Fibroblast of upper back skin (primary cell): ENCODE data around the gene VAX1.
"Not testable (repeated sequence)": the region's sequence is repeated elsewhere in the genome, so short reads cannot be mapped to it uniquely, and the experiment has no call there.

ENCODE experiments used
- DNase-seq: peaks from one replicate; pipeline ENCODE4 v3.0.0-alpha.2; 2013

VAX1 gene

GRCh38 chr10:117134306-117135025 is 3.6 kb downstream of the VAX1 start:
- DNase-seq = no peak

- no peak for DNase-seq
Observed at GRCh38 chr10:117134056-117134305, 4.1 kb downstream of the VAX1 start.

DNA sequence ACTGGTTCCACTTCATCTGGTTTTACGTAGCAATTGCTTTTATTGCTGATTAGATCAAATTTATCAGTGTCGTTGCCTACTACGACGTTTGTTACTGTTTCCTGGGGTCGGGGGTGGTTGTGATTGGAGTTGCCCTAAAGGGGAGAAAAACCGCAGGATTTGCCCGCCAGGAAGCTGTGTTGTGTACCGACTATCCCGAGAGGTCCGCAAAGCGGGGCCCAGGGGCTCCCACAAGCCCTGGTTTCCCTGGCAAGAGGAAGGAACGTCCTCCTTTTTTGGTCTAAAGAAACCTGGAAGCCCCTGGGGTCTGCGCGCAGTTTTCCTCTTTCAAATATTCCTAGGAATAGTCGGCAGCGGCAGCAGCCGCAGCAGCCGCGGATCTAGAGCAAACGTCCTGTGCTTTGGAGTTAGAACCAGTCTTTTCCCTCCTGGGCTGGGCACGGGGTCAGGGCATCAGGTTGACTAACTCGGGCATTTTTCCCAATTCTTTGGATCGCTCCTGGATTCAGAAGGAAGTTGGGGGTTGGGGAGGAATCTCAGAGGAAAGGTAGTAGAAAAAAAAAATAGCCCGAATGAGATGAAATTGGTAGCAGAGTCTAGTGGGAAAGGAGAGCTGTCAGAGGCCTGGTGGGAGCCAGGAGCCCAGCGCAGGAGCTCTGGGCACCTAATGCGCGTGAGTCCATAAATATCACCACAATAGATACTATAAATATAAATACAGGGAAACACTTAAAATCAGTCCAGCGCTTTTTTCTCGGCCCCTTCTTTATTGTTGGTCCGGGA is 4.6 kb downstream of the VAX1 start:
- DNase-seq = no peak

DNA sequence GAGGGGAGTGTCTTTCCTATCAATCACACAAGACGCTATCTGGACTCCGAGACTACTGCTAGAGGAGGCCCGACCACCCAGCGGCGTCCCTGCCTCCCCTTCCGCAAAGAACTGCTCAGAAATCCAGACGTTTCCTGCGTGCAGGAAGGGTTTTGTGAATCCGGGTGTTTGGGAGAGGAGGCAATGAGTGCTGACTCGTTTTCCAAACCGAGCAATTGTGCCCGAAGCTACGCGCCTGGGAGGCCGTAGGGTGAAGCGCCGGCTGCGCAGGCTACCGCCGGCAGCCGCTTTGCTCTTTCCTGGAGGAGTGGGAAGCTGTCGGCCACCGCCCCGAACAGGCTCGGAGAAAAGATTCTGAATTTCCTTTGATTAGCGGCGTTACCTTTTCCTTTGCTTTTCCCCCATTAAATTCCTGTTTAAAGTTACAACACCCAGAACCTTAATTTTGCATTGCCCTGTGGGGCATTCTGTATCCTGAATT is 5.3 kb downstream of the VAX1 start:
- DNase-seq = no peak

- DNase-seq = no peak
Observed at GRCh38 chr10:117131376-117132327, 6.4 kb downstream of the VAX1 start.

GRCh38 chr10:117130862-117131375 is 7.2 kb downstream of the VAX1 start:
- no peak for DNase-seq

DNA sequence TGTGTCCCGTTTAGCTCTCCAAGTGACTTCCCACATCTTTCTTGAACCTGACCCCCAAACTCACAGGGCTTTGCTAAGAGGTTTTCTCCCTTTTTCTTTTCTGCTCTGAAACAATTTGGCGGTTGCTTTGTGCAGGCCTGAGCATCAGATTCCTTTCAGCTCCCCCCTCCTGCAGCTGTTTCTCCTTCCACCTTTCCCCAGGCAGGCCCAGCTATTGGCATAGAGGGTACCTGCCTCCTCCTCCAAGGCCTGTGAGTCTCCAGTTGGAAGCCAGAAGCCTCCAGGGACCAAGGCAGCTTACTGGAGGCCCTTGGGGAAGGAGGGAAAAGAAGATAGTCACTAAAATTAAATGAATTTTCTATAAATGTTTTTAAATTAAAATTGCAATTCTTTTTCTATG is 7.7 kb downstream of the VAX1 start:
- DNase-seq = no peak

- DNase-seq = not testable (repeated sequence)
Observed at GRCh38 chr10:117126645-117127044, 11.4 kb downstream of the VAX1 start.

DNA sequence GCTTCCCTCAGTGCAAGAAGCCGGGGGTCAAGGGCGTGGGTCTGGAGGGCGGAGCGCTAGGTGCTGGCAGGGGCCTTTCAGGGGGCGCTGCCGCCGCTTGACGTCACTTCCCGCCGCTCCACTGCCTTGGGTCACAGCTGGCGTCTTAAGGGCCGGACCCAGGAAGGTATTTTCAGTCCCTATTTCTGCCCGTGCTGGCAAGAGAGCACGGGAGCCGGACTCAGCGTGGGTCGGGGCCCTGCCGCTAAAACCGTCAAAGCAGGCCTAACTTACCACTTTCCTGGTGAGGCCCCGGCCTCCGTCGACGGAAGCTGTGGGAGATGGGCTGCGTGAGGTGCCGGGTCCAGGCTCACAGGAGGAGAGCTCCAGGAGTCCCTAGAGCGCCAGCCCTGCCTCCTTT is 12.0 kb downstream of the VAX1 start:
- DNase-seq = no peak

DNA sequence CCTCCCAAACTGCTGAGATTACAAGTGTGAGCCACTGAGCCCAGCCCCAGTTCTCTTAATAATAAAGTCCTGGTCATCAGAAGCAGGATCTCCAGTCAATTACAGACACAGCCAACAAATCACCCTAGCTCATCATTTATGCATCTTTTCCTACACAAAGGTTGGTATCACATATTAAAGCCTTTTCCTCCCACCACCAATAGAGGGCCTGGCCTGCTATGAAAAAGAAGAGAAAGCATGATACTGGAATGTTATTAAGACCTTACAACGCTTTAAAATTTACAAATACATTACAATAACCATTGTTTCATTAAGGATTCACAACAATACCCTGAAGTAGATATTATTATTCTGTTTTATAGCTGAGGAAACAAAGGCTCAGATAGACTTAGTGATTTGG is 25.9 kb downstream of the VAX1 start:
- no peak for DNase-seq

- DNase-seq = no peak
Observed at GRCh38 chr10:117107238-117107637, 30.8 kb downstream of the VAX1 start.

DNA sequence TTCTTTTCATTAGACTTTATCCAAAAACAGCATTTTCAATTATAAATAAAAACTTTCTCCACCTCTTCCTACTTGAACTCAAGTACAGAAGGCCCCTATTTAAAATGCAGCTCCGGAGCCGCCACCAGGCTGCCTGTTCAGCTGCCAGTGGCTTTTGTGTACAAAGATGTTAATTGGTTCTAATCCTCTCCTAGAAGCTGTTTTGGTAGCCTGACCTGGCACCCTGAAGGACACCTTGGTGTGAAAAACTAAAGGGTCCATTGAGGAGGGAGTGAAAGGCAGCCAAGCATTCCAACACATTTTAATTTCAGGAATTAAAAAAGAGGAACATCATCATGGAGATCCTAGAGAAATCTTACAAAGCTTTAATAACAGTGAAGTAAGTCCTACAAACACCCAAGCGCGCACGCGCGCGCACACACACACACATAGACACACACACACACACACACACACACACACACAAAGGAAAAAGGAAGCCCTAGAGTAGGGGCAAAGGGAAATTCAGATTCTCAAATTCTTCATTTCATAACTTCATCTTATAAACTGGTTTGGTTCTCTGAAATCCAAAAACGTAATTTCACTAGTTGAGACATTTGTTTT is 41.4 kb downstream of the VAX1 start:
- DNase-seq = no peak

DNA sequence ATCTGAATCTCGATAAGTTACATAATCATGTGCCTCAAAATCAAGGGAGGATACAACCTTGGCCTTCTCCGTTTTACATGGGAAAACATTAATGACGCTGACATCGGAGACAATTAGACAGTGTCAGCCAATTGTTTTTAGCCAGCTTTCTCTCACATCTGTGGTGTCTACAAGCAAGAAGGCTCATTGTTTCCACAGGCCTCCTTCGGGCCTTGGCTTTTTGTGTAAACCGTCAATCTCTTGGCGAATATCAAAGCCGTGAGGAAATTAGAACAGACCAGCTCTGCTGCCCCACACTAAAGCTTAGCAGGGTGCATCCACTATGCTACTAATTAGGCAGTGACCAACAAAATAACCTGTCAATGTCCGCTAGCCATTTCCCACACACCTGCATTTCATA is 43.2 kb downstream of the VAX1 start:
- no peak for DNase-seq

DNA sequence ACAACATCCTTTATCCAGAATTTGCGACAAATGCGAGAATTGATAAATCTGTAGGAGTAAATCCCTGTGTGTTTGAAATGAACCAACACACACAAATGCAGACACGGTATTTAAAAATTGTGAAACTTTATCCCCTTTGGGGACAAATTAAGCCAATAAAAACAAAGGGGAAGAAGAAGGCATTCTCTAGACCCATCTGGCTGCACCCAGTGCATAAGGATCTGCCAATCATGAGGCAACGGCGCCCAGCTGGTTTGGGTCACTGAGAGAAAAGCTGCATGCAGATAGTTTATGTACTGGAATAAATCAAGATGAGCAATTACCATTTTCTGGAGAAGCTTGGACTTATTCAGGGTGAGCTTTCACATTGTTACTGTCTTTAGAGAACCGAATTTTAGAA is 45.7 kb downstream of the VAX1 start:
- no peak for DNase-seq

- no peak for DNase-seq
Observed at GRCh38 chr10:117090834-117091233, 47.2 kb downstream of the VAX1 start.

- DNase-seq = no peak
Observed at GRCh38 chr10:117087521-117087920, 50.5 kb downstream of the VAX1 start.

DNA sequence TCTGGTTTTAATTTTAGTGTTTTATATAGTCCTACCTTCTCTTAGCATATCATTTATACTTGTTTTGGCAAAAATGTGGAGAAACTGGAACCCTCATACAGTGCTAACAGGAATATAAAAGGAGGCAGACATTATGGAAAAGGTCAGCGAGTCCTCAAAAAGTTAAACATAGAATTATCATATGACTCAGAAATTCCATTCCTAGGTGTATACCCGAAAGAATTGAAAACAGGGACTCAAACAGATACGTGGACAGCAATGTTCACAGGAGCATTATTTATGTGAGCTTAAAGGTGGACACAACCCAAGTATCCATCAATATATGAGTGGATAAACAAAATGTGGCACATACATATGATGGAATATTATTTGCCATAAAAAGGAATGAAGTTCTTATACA is 51.5 kb downstream of the VAX1 start:
- DNase-seq = no peak

GRCh38 chr10:117084421-117085246 is 53.4 kb downstream of the VAX1 start:
- not testable (repeated sequence) for DNase-seq
